Hepatic stellate cell (primary cell): ENCODE measurements around the gene TSPOAP1.

ENCODE experiments used
- DNase-seq: peaks from one replicate; pipeline ENCODE4 v3.0.0; 2011; ENCODE audit warnings: low spot score

Gene TSPOAP1

GRCh38 chr17:58253082-58253481, 75.5 kb downstream of the TSPOAP1 start:
- no peak for DNase-seq

GRCh38 chr17:58252141-58252540, 76.5 kb downstream of the TSPOAP1 start:
- no peak for DNase-seq
